Muscle layer of duodenum (tissue), 2 donors: ENCODE measurements around the gene TLE2.
"Not testable (repeated sequence)": the region's sequence is repeated elsewhere in the genome, so short reads cannot be mapped to it uniquely, and the experiment has no call there.

Experiments used
- H3K27ac ChIP-seq: one replicate; pipeline ENCODE4 v1.7.0; 2013; ENCODE audit warnings: mild to moderate bottlenecking, low read length
- H3K27me3 ChIP-seq: one replicate; pipeline ENCODE4 v1.7.0; 2013; ENCODE audit warnings: low read depth, mild to moderate bottlenecking, control low read depth, low read length
- H3K36me3 ChIP-seq, 2 donors: one replicate each; pipeline ENCODE4 v1.7.0; 2013; ENCODE audit warnings: low read length in 2 of 2, control low read depth in 1 of 2, mild to moderate bottlenecking in 1 of 2; ENCODE audit not compliant: insufficient read depth in 2 of 2, control insufficient read depth in 1 of 2
- H3K4me1 ChIP-seq, 2 donors: one replicate each; pipeline ENCODE4 v1.7.0; 2013; ENCODE audit warnings: low read length in 2 of 2, mild to moderate bottlenecking in 2 of 2, control low read depth in 1 of 2, moderate library complexity in 1 of 2; ENCODE audit not compliant: insufficient read depth in 2 of 2, control insufficient read depth in 1 of 2
- H3K4me3 ChIP-seq, 2 donors: one replicate each; pipeline ENCODE4 v1.7.0; 2013; ENCODE audit warnings: low read length in 2 of 2, low read depth in 1 of 2, mild to moderate bottlenecking in 1 of 2
- H3K9me3 ChIP-seq, 2 donors: one replicate each; pipeline ENCODE4 v1.7.0; 2013; ENCODE audit warnings: low read length in 2 of 2, control low read depth in 1 of 2, mild to moderate bottlenecking in 1 of 2; ENCODE audit not compliant: control insufficient read depth in 1 of 2
- donor health status: healthy.

The TLE2 gene

DNA sequence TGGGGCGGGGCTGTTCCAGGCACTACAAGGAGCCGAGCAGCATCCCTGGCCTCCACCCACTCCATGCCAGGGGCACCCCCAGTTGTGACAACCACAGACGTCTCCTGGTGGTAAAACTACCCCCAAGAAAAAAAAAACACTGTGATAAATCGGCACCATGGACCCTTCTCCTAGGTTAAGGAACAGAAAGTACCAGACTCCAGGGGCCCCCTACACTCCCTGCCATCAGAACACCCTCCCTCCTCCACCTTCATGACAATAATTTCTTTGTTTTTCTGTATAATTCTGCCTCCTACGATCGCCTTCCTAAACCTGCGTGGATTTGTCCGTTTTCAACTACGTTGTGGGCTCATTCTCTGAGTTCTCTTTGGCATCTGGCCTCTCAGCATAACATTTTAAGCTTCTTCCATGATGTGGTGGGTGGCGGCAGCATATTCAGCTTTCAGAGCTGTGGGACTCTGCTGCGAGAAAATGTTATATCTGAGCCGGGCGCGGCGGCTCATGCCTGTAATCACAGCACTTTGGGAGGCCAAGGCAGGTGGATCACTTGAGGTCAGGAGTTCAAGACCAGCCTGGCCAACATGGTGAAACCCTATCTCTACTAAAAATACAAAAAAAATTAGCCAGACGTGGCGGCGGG, 8.6 kb downstream of the TLE2 start:
- Histone ChIP-seq H3K4me1 (no peaks in the 10 kb centered on the region), H3K4me3 (no peak overlapping the region), H3K27ac (no peak overlapping the region), H3K9me3 (no peaks in the 10 kb centered on the region), H3K27me3 (no peaks in the 10 kb centered on the region), H3K36me3 (peaks cover 0 to 11% of the 10 kb centered on the region in 2 donors)

DNA sequence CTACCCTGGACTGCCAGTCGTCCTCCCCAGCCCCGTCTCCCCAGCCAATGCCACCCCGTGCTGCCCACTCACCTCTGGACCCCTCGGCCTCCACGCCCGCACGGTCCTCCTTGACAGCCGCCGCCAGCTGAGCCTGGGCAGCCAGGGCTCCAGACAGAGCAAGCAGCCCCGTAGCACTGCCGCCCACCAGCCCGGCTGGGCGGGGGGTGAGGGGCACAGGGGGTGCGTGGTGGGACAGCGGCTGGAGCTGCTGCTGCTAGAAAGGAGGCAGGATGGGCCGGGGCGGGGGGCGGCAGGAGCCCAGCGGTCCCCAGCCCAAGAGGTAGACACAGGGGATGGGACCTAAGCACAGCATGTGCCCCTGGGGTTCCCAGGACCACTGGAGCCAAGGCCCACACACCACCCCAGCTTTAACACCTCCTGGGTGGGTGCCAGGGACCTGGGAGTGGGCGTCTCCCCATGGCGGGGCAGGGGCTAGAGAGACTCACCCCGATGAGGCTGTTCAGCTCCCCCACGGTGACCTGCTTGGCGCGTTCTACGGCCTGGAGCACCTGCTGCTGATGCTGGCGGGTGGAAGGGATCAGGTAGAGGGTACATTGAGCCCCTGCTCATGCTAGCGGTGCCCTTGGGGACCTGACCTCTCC, 9.7 kb downstream of the TLE2 start:
- no peak overlapping the region for H3K4me3 ChIP-seq
- H3K4me1 ChIP-seq, result no peaks in the 10 kb centered on the region
- H3K9me3 ChIP-seq, result no peaks in the 10 kb centered on the region
- H3K27me3 ChIP-seq, result no peaks in the 10 kb centered on the region
- peaks cover 0 to 16% of the 10 kb centered on the region in 2 donors for H3K36me3 ChIP-seq
- no peak overlapping the region for H3K27ac ChIP-seq

DNA sequence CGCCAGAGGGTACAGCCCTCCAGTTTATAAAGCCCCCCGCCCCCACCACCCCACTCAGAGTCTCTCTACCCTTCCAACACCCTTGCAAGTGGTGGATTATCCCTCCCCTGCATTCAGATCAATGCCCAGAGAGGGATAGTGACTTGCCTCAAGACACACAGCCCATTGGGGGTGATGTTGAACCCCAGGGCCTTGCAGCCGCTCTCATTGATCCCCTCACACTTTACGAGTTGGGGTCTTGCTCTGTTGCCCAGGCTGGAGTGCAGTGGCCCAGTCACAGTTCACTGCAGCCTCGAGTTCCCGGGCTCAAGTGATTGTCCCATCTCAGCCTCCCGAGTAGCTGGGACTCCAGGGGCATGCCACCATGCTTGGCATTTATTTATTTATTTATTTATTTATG, 11.2 kb downstream of the TLE2 start:
- Histone ChIP-seq H3K4me1 (peaks cover 0 to 3% of the 10 kb centered on the region in 2 donors), H3K27me3 (no peaks in the 10 kb centered on the region), H3K4me3 (no peak overlapping the region), H3K9me3 (no peaks in the 10 kb centered on the region), H3K27ac (no peak overlapping the region), H3K36me3 (peaks cover 0 to 16% of the 10 kb centered on the region in 2 donors)

DNA sequence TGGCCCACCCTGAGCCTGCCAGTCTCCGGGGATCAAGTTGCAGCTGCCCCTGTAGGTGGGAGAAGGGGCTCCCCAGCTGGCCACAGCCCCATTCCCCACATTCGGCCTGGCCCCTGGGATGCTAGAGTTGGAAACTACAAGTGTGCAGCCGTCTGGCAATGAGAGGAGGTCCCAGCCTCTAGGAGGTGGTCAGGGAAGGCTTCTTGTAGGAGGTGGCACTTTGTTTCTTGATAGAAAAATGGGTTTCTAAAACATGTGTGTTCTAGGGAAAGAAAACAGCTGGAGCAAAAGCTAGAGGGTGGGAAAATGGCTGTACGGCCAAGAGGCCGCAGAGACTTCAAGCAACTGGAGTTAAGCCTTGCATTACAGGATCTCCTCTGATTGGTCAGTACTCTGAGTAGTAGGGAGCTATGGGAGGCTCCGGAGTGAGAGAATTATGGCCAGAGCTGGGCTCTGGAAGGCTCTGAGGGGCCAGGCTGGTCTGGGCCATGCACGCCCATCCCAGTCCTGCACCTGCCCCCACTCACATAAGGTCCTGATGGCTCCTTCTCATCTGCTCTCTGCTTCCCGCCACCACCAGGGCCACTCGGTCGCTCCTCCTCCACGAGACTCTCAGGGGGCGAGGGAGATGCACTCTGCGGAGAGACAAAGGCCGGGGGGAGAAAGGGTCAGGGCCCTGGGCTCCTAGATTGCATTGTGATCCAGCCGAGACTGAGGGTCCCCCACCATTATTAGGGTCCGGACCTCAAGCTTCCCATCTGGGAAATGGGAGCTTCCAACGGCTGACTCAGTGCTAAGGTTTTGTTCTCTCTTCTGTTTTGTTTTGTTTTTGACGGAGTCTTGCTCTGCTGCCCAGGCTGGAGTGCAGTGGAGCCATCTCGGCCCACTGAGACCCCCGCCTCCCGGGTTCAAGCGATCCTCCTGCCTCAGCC, 13.7 kb downstream of the TLE2 start:
- H3K9me3 ChIP-seq, result no peaks in the 10 kb centered on the region

DNA sequence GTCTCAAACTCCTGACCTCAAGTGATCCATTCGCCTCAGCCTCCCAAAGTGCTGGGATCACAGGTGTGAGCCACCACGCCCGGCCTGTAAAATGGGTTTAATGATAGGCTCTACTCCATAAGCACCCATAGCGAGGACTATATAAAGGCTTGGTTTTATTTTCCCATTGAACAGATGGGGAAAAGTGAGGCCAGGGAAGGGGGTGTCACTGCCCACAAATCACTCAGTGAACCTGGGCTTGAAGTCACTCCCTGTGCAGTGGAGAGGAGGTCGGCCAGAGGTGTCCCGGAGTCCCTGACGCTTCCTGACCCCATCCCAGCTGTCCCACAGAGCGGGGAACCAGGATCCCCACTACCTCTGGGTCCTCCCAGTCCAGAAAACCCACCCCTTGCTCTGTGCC, 14.9 kb downstream of the TLE2 start:
- Histone ChIP-seq H3K36me3 (peaks cover 0 to 31% of the 10 kb centered on the region in 2 donors), H3K27ac (no peak overlapping the region), H3K4me3 (no peak overlapping the region), H3K9me3 (no peaks in the 10 kb centered on the region), H3K27me3 (no peaks in the 10 kb centered on the region), H3K4me1 (peaks cover 0 to 3% of the 10 kb centered on the region in 2 donors)

More for the DNA sequence above, 13.7 kb downstream of the TLE2 start:
- Histone ChIP-seq H3K27me3 (no peaks in the 10 kb centered on the region), H3K36me3 (peaks cover 0 to 29% of the 10 kb centered on the region in 2 donors), H3K27ac (no peak overlapping the region), H3K4me1 (peaks cover 0 to 3% of the 10 kb centered on the region in 2 donors), H3K4me3 (no peak overlapping the region)

DNA sequence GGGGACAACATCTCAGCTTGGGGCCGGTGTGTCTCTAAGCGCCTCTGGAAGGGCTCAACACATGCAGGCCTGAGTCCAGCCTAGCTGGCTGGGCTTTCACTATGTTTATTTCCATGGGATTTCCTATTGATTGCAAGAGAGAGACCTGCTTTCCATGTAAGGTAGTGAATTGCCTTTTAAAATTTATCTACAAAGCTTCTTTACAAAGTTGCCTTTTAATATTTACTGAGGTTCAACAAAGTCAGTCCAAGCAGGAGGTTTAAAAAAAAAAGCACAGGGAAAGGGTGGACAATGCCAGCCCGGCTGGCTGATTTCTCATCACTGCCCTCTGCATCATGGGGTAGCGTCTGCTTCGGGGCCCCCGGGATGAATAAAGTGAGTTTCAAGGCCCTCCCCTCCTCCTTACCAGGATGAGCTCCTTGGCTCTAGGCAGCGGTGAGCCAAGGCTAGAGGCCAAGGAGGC, 15.8 kb downstream of the TLE2 start:
- no peaks in the 10 kb centered on the region for H3K27me3 ChIP-seq
- H3K27ac ChIP-seq, result no peak overlapping the region
- peaks cover 0 to 3% of the 10 kb centered on the region in 2 donors for H3K4me1 ChIP-seq
- no peaks in the 10 kb centered on the region for H3K9me3 ChIP-seq
- no peak overlapping the region for H3K4me3 ChIP-seq
- H3K36me3 ChIP-seq, result peaks cover 0 to 35% of the 10 kb centered on the region in 2 donors

DNA sequence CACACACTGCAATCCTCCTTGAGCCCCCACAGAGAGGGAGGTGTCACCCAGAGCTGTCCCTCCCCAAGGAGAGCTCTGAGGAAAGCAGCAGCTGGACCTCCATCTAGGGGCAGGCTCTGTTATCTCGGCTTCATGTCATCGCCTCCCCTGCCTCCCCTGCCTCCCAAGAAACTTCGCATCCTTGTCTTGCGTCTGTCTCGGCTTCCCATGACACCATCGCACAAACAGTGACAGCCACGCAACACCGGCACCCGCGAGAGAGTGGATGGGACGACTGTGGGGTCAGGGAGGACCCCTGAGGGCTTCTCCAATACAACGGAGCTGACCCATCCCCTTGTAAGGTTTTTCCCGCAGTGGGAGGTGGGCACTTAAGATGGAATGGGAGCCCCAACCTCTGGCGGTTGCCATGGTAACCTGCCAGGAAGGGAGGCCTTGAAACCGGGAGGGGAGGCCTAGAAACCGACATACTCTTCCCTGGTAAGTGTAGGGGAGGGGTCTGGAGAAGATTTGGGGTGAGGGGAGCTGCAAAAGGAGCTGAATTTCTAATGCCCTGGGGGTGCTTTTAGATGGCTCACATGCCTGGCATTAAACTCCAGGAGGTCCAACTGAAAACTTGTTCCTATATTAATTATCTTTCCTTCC, 16.3 kb downstream of the TLE2 start:
- Histone ChIP-seq H3K4me3 (no peak overlapping the region), H3K27me3 (no peaks in the 10 kb centered on the region), H3K9me3 (no peaks in the 10 kb centered on the region), H3K27ac (no peak overlapping the region), H3K36me3 (peaks cover 0 to 35% of the 10 kb centered on the region in 2 donors), H3K4me1 (peaks cover 0 to 3% of the 10 kb centered on the region in 2 donors)

DNA sequence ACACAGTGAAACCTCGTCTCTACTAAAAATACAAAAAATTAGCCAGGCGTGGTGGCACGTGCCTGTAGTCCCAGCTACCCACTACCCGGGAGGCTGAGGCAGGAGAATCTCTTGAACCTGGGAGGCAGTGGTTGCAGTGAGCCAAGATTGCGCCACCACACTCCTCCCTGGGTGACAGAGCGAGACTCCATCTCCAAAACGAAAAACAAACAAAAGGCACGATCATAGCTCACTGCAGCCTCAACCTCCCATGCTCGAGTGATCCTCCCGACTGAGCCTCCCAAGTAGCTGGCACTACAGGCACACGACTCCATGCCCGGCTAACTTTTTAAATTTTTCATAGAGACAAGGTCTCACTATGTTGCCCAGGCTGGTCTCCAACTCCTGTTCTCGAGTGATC, 17.0 kb downstream of the TLE2 start:
- not testable (repeated sequence) for H3K27ac ChIP-seq, H3K9me3 ChIP-seq, H3K27me3 ChIP-seq, H3K4me3 ChIP-seq, H3K4me1 ChIP-seq
- peaks cover 0 to 35% of the 10 kb centered on the region in 2 donors for H3K36me3 ChIP-seq

DNA sequence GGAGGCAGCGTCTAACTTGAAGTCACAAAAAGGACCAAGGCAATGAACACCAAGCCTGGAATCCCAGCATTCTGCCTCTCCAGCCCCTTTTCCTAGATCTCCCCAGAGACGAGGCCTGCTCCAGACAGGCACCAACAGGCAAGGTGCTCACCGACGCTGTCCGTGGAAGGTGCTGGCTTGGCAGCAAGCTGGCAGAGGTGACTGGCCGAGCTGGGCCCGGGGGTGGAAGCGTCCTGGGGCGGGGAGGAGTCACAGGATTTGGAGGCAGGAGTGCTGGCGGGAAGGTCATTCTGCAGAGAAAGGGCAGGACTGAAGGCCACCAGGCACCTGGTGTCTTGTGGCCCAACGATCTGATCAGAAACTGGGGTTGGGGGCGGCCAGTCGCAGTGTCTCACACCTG, 18.2 kb downstream of the TLE2 start:
- H3K36me3 ChIP-seq, result peaks cover 0 to 35% of the 10 kb centered on the region in 2 donors
- H3K27ac ChIP-seq, result no peak overlapping the region
- H3K9me3 ChIP-seq, result no peaks in the 10 kb centered on the region
- no peak overlapping the region for H3K4me3 ChIP-seq
- no peaks in the 10 kb centered on the region for H3K27me3 ChIP-seq
- peaks cover 0 to 3% of the 10 kb centered on the region in 2 donors for H3K4me1 ChIP-seq

DNA sequence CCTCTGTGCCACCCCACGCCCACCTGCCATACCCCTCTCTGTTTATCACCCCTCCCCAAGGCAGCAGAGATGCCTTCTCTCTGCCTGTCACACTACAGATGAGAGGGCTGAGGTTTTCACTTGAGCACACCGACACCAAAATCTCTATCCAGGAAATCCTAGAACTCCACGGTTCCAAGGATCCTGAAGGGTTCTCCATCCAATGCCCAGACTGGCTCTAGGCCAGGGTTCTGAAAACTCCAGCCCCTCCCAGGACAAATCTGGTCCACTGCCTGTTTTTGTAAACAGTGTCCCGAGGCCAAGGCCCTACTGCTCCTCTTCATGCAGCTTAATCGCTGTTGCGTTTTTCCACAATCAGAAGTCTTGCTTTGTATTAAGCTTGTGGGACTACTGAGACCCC, 20.1 kb downstream of the TLE2 start:
- no peak overlapping the region for H3K4me3 ChIP-seq
- H3K4me1 ChIP-seq, result peaks cover 0 to 3% of the 10 kb centered on the region in 2 donors
- no peaks in the 10 kb centered on the region for H3K9me3 ChIP-seq
- H3K27ac ChIP-seq, result no peak overlapping the region
- H3K36me3 ChIP-seq, result peaks cover 0 to 42% of the 10 kb centered on the region in 2 donors
- no peaks in the 10 kb centered on the region for H3K27me3 ChIP-seq

DNA sequence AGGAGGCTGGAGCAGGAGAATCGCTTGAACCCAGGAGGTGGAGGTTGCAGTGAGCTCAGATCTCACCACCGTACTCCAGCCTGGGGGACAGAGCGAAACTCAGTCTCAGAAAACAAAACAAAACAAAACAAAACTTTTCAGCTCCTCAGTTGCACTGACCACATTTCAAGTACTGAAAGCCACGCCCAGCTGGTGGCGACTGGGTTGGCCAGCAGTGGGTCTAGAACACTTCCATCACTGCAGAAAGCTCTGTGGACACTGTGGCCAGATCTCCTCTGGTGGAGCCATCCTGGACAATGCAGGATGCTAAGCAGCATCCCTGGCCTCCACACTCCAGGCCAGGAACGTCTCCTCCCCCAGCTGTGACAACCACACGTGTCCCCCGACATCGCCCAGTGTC, 21.1 kb downstream of the TLE2 start:
- H3K9me3 ChIP-seq, result no peaks in the 10 kb centered on the region
- no peaks in the 10 kb centered on the region for H3K27me3 ChIP-seq
- no peaks in the 10 kb centered on the region for H3K4me1 ChIP-seq
- no peak overlapping the region for H3K27ac ChIP-seq
- H3K36me3 ChIP-seq, result peaks cover 0 to 44% of the 10 kb centered on the region in 2 donors
- H3K4me3 ChIP-seq, result no peak overlapping the region
